ENCODE data around the gene HTD2.
A peak's percentile ranks its signal among the peaks of the same experiment; 100 is the strongest.
"Not testable (repeated sequence)": the region's sequence is repeated elsewhere in the genome, so short reads cannot be mapped to it uniquely, and the experiment has no call there.

The HTD2 gene

GRCh38 chr3:58305882-58306711, at the start of gene HTD2, which contains the start of gene RPP14:
HTD2 (plus strand) TSS chr3:58306520; CDS start chr3:58317614, 11,094 bp downstream.
RPP14 (plus strand) TSS chr3:58306245; CDS start chr3:58310330, 4,085 bp downstream.
- in situ Hi-C loops (cut with MboI; ENCODE audit: low pct_unique_long_range_greater_than_20kb, low sequenced_read_pairs): loop anchor here (25.0 kb wide), 1 partner anchor 231 kb away; the partner anchor contains the start of gene ACOX2

GRCh38 chr3:58258392-58259055, 47.8 kb upstream of the HTD2 start:
- DNase-seq: no peak
- in situ Hi-C loops (cut with MboI; ENCODE audit: low pct_unique_long_range_greater_than_20kb, low sequenced_read_pairs): no loop called here

More at GRCh38 chr3:58305882-58306711, at the start of gene HTD2, which contains the start of gene RPP14:
- peak; percentile 99 for DNase-seq

- in situ Hi-C loops (cut with MboI; ENCODE audit: low pct_unique_long_range_greater_than_20kb, low sequenced_read_pairs): no loop called here
- peak; percentile 40 for DNase-seq
These were observed 46.0 kb upstream of the HTD2 start for GRCh38 chr3:58260261-58260731.

GRCh38 chr3:58260733-58261132, 45.6 kb upstream of the HTD2 start:
- in situ Hi-C loops (cut with MboI; ENCODE audit: low pct_unique_long_range_greater_than_20kb, low sequenced_read_pairs): no loop called here
- no peak for DNase-seq

DNA sequence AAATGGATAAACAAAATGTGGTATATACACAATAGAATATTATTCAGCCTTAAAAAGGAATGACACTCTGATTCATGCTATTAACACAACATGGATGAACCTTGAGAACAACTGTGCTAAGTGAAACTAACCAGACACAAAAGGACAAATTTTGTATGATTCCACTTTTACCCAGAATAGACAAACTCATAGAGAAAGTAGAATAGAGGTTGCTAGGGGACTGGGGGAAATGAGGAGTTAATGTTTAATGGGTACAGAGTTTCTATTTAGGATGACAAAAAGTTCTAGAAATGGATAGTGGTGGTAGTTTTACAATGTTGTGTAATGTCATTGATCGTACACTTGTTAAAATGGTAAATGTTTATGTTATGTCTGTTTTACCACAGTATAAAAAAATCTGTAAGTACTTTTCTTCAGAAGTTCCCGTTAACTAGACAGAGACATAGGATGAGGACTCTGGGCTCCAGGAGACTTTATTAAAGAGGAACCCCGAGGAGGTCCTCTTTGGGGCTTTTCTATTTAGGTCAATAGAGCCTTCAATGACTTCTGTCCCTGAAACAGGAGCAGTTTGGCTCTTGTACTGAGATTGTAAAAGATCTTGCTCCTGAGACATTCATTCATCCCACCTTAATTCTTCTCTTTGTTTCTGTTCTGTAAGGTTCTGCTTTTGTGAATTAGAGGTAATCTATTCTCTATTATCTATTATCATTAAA, 44.2 kb upstream of the HTD2 start:
- DNase-seq: no peak
- in situ Hi-C loops (cut with MboI; ENCODE audit: low pct_unique_long_range_greater_than_20kb, low sequenced_read_pairs): no loop called here

GRCh38 chr3:58266577-58266976, 39.7 kb upstream of the HTD2 start:
- in situ Hi-C loops (cut with MboI; ENCODE audit: low pct_unique_long_range_greater_than_20kb, low sequenced_read_pairs): no loop called here
- DNase-seq: no peak

GRCh38 chr3:58267543-58267942, 38.8 kb upstream of the HTD2 start:
- in situ Hi-C loops (cut with MboI; ENCODE audit: low pct_unique_long_range_greater_than_20kb, low sequenced_read_pairs): not testable (repeated sequence)

DNA sequence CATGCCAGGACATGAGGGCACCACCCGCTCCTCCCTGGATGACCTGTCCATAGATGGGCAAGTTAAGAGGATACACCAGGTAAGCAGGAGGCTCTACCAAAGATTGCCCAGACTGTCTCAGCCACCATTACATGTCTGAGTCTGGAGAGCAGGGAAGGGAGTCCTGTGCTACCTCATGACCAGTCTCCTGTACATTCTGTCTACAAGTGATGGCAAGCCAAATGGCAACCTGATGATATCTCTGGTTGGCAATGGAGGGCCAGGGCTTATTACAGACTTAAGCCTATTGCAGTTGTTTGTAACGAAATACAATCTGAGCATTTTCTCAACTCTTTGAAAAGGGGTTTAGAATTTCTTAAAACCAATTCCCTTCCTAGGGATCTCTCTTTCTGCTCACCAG, 37.0 kb upstream of the HTD2 start:
- no peak for DNase-seq
- in situ Hi-C loops (cut with MboI; ENCODE audit: low pct_unique_long_range_greater_than_20kb, low sequenced_read_pairs): no loop called here

More at GRCh38 chr3:58267543-58267942, 38.8 kb upstream of the HTD2 start:
- DNase-seq: not testable (repeated sequence)

DNA sequence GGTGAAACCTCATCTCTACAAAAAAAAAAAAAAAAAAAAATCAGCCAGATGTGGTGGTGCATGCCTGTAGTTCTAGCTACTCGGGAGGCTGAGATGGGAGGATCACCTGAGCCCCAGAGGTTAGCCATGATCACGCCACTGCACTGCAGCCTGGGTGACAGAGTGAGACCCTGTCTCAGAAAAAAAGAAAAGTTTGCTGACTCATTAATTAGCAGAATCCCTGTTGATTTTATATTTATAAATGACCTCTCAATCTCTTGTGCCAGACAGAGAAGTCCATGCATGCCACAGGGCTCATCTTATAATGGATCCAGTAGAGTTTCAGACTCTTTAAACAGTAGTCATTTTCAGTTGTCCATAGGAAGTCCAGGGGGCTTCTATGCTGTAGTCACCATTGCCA, 35.8 kb upstream of the HTD2 start:
- no peak for DNase-seq
- in situ Hi-C loops (cut with MboI; ENCODE audit: low pct_unique_long_range_greater_than_20kb, low sequenced_read_pairs): no loop called here

DNA sequence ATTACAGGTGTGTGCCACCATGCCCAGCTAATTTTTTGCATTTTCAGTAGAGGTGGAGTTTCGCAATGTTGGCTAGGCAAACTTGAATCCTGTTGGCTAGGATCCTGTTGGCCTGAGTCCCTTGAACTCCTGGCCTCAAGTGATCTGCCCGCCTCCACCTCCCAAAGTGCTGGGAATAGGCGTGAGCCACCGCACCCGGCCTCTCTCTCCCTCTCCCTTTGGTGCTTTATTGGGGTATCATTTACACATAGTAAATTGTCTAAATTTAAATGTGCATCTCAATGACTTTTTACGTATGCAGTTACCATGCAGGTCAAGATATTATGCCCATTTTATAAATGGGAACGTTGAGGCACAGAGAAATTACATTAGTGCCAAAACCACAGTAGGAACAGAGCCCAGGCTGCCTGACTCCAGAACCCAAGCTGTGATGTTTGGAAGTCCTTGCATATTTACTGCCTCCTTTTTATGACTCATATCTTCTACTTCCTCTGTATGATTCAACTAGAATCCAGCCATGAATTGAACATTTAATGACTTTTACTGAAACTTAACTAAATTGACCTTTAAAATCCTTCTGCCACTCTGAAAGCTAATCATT, 34.3 kb upstream of the HTD2 start:
- DNase-seq: peak; percentile 23
- in situ Hi-C loops (cut with MboI; ENCODE audit: low pct_unique_long_range_greater_than_20kb, low sequenced_read_pairs): no loop called here

- in situ Hi-C loops (cut with MboI; ENCODE audit: low pct_unique_long_range_greater_than_20kb, low sequenced_read_pairs): no loop called here
- no peak for DNase-seq
These were observed 33.4 kb upstream of the HTD2 start for GRCh38 chr3:58272891-58273290.

- DNase-seq; in situ Hi-C loops (cut with MboI; ENCODE audit: low pct_unique_long_range_greater_than_20kb, low sequenced_read_pairs): not testable (repeated sequence)
These were observed 33.0 kb upstream of the HTD2 start for GRCh38 chr3:58273362-58273761.

GRCh38 chr3:58274027-58274614, 32.2 kb upstream of the HTD2 start:
- in situ Hi-C loops (cut with MboI; ENCODE audit: low pct_unique_long_range_greater_than_20kb, low sequenced_read_pairs): no loop called here
- no peak for DNase-seq

- in situ Hi-C loops (cut with MboI; ENCODE audit: low pct_unique_long_range_greater_than_20kb, low sequenced_read_pairs): no loop called here
- no peak for DNase-seq
These were observed 25.3 kb upstream of the HTD2 start for GRCh38 chr3:58281069-58281468.

DNA sequence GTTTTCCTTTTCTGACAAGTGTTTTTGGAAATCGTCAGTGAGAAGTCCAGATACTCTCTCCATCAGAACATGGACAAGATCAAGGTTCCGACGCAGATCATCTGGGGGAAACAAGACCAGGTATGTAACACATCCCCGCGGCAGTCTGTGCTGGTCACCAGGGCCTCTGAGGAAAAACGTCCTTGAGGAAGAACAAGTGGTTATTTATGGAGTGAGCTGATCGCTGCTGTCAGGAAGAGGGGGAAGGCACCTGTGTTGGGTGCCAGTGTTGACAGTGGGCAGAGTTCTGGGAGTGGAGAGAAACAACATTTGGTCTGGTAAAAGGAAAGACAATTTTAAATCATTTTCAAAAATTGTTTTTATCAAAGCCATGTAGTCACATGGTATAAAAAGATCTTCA, 21.0 kb upstream of the HTD2 start:
- DNase-seq: no peak
- in situ Hi-C loops (cut with MboI; ENCODE audit: low pct_unique_long_range_greater_than_20kb, low sequenced_read_pairs): no loop called here

GRCh38 chr3:58287354-58287753, 19.0 kb upstream of the HTD2 start:
- DNase-seq: no peak
- in situ Hi-C loops (cut with MboI; ENCODE audit: low pct_unique_long_range_greater_than_20kb, low sequenced_read_pairs): no loop called here

GRCh38 chr3:58288011-58288728, 18.1 kb upstream of the HTD2 start:
- DNase-seq: no peak
- in situ Hi-C loops (cut with MboI; ENCODE audit: low pct_unique_long_range_greater_than_20kb, low sequenced_read_pairs): no loop called here

- in situ Hi-C loops (cut with MboI; ENCODE audit: low pct_unique_long_range_greater_than_20kb, low sequenced_read_pairs); DNase-seq: not testable (repeated sequence)
These were observed 17.2 kb upstream of the HTD2 start for GRCh38 chr3:58288964-58289613.
